SH-SY5Y (cell line): Measurements from ENCODE around the gene SKAP2.

Source experiments
- GATA2 ChIP-seq: IDR thresholded peaks from 2 replicates; pipeline ENCODE4 v1.6.1; 2011; ENCODE audit warnings: mild to moderate bottlenecking, low read depth, low read length
- GATA3 ChIP-seq: IDR thresholded peaks from 2 replicates; pipeline ENCODE4 v1.6.1; 2011; ENCODE audit warnings: low read depth, mild to moderate bottlenecking, low read length, moderate library complexity

DNA sequence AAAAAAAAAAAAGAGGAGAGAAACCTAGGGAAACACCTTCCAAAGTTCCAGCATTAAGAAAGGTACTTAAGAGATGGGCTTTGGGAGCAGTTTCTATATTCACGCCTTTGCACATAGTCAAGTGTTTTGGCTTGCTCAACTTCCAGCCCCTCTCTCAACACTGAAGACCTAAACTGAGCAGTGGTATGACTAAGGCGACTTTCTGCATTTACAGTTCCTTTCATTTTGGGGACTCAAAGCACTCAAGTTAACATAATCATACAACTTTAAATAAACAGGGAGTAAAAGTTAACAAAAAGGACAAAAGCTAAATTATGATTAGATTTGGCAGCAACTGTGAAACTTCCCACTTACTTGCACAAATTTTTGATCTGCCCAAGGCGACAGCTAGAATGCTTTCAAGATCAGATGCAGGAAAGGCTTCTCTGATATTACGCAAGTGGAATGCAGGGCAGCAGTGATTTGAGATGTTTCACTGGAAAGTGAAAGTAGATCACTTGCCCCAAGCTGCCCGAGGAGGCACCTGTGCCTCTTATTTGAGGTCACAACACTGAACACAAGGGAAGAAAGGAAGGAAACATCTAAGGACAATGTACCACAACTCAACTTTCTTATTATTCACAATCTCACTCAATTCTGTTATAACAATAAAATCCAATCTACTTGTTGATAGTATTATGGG, 199.5 kb downstream of the SKAP2 start:
- TF ChIP-seq GATA2: no peak
- no peak for TF ChIP-seq GATA3
